Coronary artery (tissue), 2 donors: ENCODE results near the gene HOXA1.

ENCODE experiments used
- DNase-seq: peaks from one replicate; pipeline ENCODE4 v3.0.0-alpha.2; 2017; ENCODE audit warnings: low spot score
- H3K27ac ChIP-seq, 2 donors: fragments of 200-600 bp; sonication (generic); one replicate each; pipeline ENCODE4 v1.5.1; 2016 to 2019
- H3K4me3 ChIP-seq: fragments of 200-600 bp; sonication (generic); 2 replicates; pipeline ENCODE4 v1.5.1; 2016; ENCODE audit warnings: mild to moderate bottlenecking, moderate library complexity
- CTCF ChIP-seq: fragments of 200-600 bp; sonication (generic); IDR thresholded peaks from one replicate; pipeline ENCODE4 v1.5.1; 2019; ENCODE audit warnings: antibody characterized with exemption

Gene HOXA1

GRCh38 chr7:27065709-27066108, 30.1 kb downstream of the HOXA1 start:
- H3K27ac ChIP-seq, result no peak overlapping the region
- no peak overlapping the region for H3K4me3 ChIP-seq
- no peak for TF ChIP-seq CTCF
- DNase-seq, result no peak

GRCh38 chr7:27064661-27065060, 31.1 kb downstream of the HOXA1 start:
- no peak overlapping the region for H3K27ac ChIP-seq
- TF ChIP-seq CTCF, result no peak
- H3K4me3 ChIP-seq, result no peak overlapping the region
- no peak for DNase-seq

GRCh38 chr7:27064159-27064558, 31.6 kb downstream of the HOXA1 start:
- no peak for DNase-seq
- H3K27ac ChIP-seq, result no peak overlapping the region
- TF ChIP-seq CTCF, result no peak
- no peak overlapping the region for H3K4me3 ChIP-seq

- DNase-seq, result no peak
- Histone ChIP-seq H3K4me3 (no peak overlapping the region), H3K27ac (no peak overlapping the region)
- TF ChIP-seq CTCF, result no peak
These were observed 32.9 kb downstream of the HOXA1 start for GRCh38 chr7:27062946-27063345.

GRCh38 chr7:27053153-27053552, 42.6 kb downstream of the HOXA1 start:
- H3K27ac ChIP-seq, result no peak overlapping the region
- no peak for TF ChIP-seq CTCF
- no peak for DNase-seq

GRCh38 chr7:27051451-27051850, 44.3 kb downstream of the HOXA1 start:
- no peak for DNase-seq
- no peak for TF ChIP-seq CTCF
- H3K4me3 ChIP-seq, result no peak overlapping the region
- H3K27ac ChIP-seq, result no peak overlapping the region

More at GRCh38 chr7:27053153-27053552, 42.6 kb downstream of the HOXA1 start:
- no peak overlapping the region for H3K4me3 ChIP-seq

GRCh38 chr7:27048438-27048837, 47.4 kb downstream of the HOXA1 start:
- TF ChIP-seq CTCF, result no peak
- no peak overlapping the region for H3K4me3 ChIP-seq
- H3K27ac ChIP-seq, result no peak overlapping the region
- DNase-seq, result no peak
